Measurements from ENCODE around the gene RPL32.

GRCh38 chr3:12809435-12809834 is 31.9 kb downstream of the RPL32 start:
- TF ChIP-seq CTCF (conservative IDR thresholded peaks at IDR 0.05 in 1 of 2, IDR thresholded peaks at IDR 0.05 in 1 of 2; ENCODE audit: low read depth in 1 of 2, low read length in 2 of 2) (no peak), EZH2 (IDR thresholded peaks at IDR 0.05; ENCODE audit: low read length, missing control alignments) (no peak)

Measured in fibroblast of lung (primary cell).